PC-9 (cell line): ENCODE results near the gene ABR.

Source experiments
- EZH2 ChIP-seq: fragments of 200-600 bp; sonication (generic); IDR thresholded peaks from 2 replicates; pipeline ENCODE4 v1.8.0; 2017; ENCODE audit warnings: antibody characterized with exemption, low read depth
- TF ChIP-seq, protein P1 (sequence below): fragments of 200-600 bp; sonication (generic); conservative IDR thresholded peaks from 2 replicates; pipeline ENCODE4 v1.6.1; 2017; ENCODE audit warnings: mixed run types, antibody characterized with exemption, mild to moderate bottlenecking, moderate library complexity

DNA sequence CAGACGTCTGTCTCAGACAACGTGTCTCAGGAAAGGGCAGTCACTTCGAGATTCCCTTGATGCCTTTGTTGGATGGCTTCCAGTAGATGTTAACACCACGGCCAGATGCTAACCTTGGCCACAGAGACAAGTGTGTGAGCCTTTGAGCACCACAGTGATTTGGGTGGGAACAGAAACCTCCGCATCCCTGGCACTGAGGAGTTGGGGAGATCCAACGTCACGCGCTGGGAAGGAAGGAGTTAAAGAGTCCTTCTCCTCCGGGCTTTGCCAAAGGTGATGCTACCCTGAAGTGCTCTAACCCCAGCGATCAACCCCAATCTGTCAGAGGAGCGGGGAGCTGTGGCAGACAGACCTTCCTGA, 3.0 kb upstream of the ABR start:
- TF ChIP-seq, protein P1, sequence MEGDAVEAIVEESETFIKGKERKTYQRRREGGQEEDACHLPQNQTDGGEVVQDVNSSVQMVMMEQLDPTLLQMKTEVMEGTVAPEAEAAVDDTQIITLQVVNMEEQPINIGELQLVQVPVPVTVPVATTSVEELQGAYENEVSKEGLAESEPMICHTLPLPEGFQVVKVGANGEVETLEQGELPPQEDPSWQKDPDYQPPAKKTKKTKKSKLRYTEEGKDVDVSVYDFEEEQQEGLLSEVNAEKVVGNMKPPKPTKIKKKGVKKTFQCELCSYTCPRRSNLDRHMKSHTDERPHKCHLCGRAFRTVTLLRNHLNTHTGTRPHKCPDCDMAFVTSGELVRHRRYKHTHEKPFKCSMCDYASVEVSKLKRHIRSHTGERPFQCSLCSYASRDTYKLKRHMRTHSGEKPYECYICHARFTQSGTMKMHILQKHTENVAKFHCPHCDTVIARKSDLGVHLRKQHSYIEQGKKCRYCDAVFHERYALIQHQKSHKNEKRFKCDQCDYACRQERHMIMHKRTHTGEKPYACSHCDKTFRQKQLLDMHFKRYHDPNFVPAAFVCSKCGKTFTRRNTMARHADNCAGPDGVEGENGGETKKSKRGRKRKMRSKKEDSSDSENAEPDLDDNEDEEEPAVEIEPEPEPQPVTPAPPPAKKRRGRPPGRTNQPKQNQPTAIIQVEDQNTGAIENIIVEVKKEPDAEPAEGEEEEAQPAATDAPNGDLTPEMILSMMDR: no peak
- no peak for TF ChIP-seq EZH2
